ENCODE measurements around the gene PLEK. TPM values are rescaled to one million over a fixed set of nuclear protein-coding genes. Genes with fewer than 3 reads are reported as not detected.

PLEK gene
- total and polyA plus RNA-seq, 9 of the 15 experiments (the other 6 are each of a cell fraction or from before 2014, with no cell fraction given): 0.14 to 1.2 (median 0.36) TPM

DNA sequence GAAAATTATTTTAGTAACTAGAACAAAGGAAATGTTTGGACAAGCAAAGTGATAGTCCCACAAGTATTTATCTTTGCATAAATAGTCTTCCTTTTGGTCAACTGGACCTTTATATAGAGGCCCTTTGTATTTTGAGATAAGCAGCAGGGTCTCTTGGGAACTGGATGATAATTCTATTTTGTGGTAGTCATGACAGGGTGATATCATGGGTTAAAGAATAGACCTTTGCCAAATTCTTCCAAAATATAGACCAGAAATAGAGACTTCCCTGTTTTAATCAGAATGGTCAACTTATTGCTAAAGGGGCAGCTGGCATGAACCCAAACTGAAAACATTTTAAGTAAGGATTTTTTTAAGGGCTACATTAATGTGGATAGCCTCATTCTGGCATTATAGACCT lies 10.5 kb downstream of the PLEK start:
- H3K4me2 ChIP-seq (ENCODE audit: insufficient read depth, low read length): no peak overlapping the region
- no peaks in the 10 kb centered on the region for H3K79me2 ChIP-seq (ENCODE audit: control insufficient read depth, insufficient read depth, low read length)
- H3K4me1 ChIP-seq (replicated peaks in 1 of 2; ENCODE audit: control insufficient read depth in 2 of 2, insufficient read depth in 2 of 2, low read length in 2 of 2): peaks cover 0 to 21% of the 10 kb centered on the region in 2 experiments; a peak in 3 of 5 replicates
- H4K20me1 ChIP-seq (replicated peaks; ENCODE audit: control insufficient read depth, insufficient read depth, low read length): no peaks in the 10 kb centered on the region
- no TSS peak for BruUV-seq (replicated peaks)
- TF ChIP-seq, protein P1, sequence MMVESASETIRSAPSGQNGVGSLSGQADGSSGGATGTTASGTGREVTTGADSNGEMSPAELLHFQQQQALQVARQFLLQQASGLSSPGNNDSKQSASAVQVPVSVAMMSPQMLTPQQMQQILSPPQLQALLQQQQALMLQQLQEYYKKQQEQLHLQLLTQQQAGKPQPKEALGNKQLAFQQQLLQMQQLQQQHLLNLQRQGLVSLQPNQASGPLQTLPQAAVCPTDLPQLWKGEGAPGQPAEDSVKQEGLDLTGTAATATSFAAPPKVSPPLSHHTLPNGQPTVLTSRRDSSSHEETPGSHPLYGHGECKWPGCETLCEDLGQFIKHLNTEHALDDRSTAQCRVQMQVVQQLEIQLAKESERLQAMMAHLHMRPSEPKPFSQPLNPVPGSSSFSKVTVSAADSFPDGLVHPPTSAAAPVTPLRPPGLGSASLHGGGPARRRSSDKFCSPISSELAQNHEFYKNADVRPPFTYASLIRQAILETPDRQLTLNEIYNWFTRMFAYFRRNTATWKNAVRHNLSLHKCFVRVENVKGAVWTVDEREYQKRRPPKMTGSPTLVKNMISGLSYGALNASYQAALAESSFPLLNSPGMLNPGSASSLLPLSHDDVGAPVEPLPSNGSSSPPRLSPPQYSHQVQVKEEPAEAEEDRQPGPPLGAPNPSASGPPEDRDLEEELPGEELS (CRISPR knock-in tag; IDR thresholded peaks at IDR 0.05; ENCODE audit: borderline replicate concordance): no peak
- TF ChIP-seq NFE2 (IDR thresholded peaks at IDR 0.05; ENCODE audit: low read depth): 0 out of 2 replicates have a peak, but pooled peaks have one; percentile 10
- TF ChIP-seq NFIC (IDR thresholded peaks at IDR 0.05): 0 out of 2 replicates have a peak, but pooled peaks have one; percentile 10
- peak; percentile 23; the same call in 1 of the 2 replicates for TF ChIP-seq CBFA2T2 (conservative IDR thresholded peaks at IDR 0.05)
- 0 out of 2 replicates have a peak, but pooled peaks have one; percentile 15 for TF ChIP-seq TEAD4 (IDR thresholded peaks at IDR 0.05; ENCODE audit: low read length)
- TF ChIP-seq TEAD4 (CRISPR knock-in tag; IDR thresholded peaks at IDR 0.05; ENCODE audit: borderline replicate concordance): no peak
- 0 out of 2 replicates have a peak, but pooled peaks have one; percentile 20 for TF ChIP-seq MEF2D (tag; conservative IDR thresholded peaks at IDR 0.05; ENCODE audit: low read depth)
- peak; percentile 82; the same call in 1 of the 2 replicates for TF ChIP-seq ZNF445 (CRISPR knock-in tag; IDR thresholded peaks at IDR 0.05; ENCODE audit: low read depth)
- TF ChIP-seq CBFA2T3 (IDR thresholded peaks at IDR 0.05): peak; percentile 39
- TF ChIP-seq ZNF146 (CRISPR knock-in tag; IDR thresholded peaks at IDR 0.05; ENCODE audit: unreplicated experiment): no peak
- TF ChIP-seq NCOR1 (IDR thresholded peaks at IDR 0.05): peak; percentile 6; the same call in 1 of the 2 replicates
- in situ Hi-C loops (cut with MboI): no loop called here
- no peak overlapping the region for H3K4me3 ChIP-seq
- ATAC-seq (peak; percentile 33; the same call in 1 of the 3 replicates), DNase-seq (ENCODE audit: extremely low read depth in 1 of 4, low spot score in 3 of 4) (no peak), FAIRE-seq (no peak)
- H3K27ac ChIP-seq (ENCODE audit: extremely low read depth, low read depth, low read length): no peak overlapping the region
- H2AFZ ChIP-seq (ENCODE audit: low read depth, low read length): no peak overlapping the region
- intact Hi-C loops (cut with micrococcal nuclease): no loop called here
- ChIA-PET CTCF (ENCODE audit: low intra/inter-chr PET ratio) (no interaction called here), POLR2A (no interaction called here)
- no peak overlapping the region for H3K9ac ChIP-seq (ENCODE audit: insufficient read depth in 1 of 2, low read depth in 2 of 2, low read length in 2 of 2)
- H3K36me3 ChIP-seq (ENCODE audit: control insufficient read depth, insufficient read depth, low read length): no peaks in the 10 kb centered on the region
- no peaks in the 10 kb centered on the region for H3K9me3 ChIP-seq (replicated peaks; ENCODE audit: control insufficient read depth, insufficient read depth, low read depth, low read length)
- no peaks in the 10 kb centered on the region for H3K9me1 ChIP-seq (ENCODE audit: control insufficient read depth, insufficient read depth, low read length)
- no peaks in the 10 kb centered on the region for H3K27me3 ChIP-seq (ENCODE audit: control insufficient read depth in 2 of 2, insufficient read depth in 2 of 2, low read length in 2 of 2)
